Cardiac muscle cell (in vitro differentiated cells and primary cell): Measurements from ENCODE around the gene CAMKK1. TPM values are rescaled to one million over a fixed set of nuclear protein-coding genes. Genes with fewer than 3 reads are reported as not detected.

Experiments
- DNase-seq, 2 donors: peaks; one replicate each; pipeline versions ENCODE4 v3.0.0 to v3.0.0-alpha.2; 2010 to 2017; ENCODE audit warnings: low read depth in 1 of 2, low spot score in 1 of 2
- H3K27ac ChIP-seq: fragments of 200-600 bp; sonication (generic); 2 replicates; pipeline ENCODE4 v1.5.1; 2016
- H3K27me3 ChIP-seq: fragments of 200-600 bp; sonication (generic); 2 replicates; pipeline ENCODE4 v1.6.0; 2016; ENCODE audit warnings: control low read depth
- H3K36me3 ChIP-seq: fragments of 200-600 bp; sonication (generic); 2 replicates; pipeline ENCODE4 v1.5.1; 2016; ENCODE audit warnings: control low read depth
- H3K4me1 ChIP-seq: fragments of 200-600 bp; sonication (generic); 2 replicates; pipeline ENCODE4 v1.8.1; 2017; ENCODE audit warnings: low read depth, mild to moderate bottlenecking, mixed run types
- H3K4me3 ChIP-seq: fragments of 200-600 bp; sonication (generic); 2 replicates; pipeline ENCODE4 v1.5.1; 2016; ENCODE audit warnings: mild to moderate bottlenecking
- H3K9me3 ChIP-seq: fragments of 200-600 bp; sonication (generic); 2 replicates; pipeline ENCODE4 v1.5.1; 2017; ENCODE audit warnings: low read depth, mild to moderate bottlenecking, control low read depth
- polyA plus RNA-seq: library from polyadenylated mRNA; unstranded; fragments of >200 nt; fragmentation: Nextera tagmentation; extraction: Ambion mirVana; gene quantifications from 2 replicates; pipeline ENCODE4 v1.2.1, GENCODE V29; 2016
- total RNA-seq: library from RNA; depleted of rRNA; stranded (reverse); fragments of >200 nt; gene quantifications from 2 replicates; pipeline ENCODE4 v1.2.3, GENCODE V29; 2016
- TF ChIP-seq, protein P1 (sequence below): IDR thresholded peaks from 2 replicates; pipeline ENCODE4 v1.5.1; 2012; ENCODE audit warnings: low read depth, mild to moderate bottlenecking, low read length

CAMKK1 gene
- total and polyA plus RNA-seq, 2 experiments from 2014 or later, result 7.7 to 12.4 TPM

DNA sequence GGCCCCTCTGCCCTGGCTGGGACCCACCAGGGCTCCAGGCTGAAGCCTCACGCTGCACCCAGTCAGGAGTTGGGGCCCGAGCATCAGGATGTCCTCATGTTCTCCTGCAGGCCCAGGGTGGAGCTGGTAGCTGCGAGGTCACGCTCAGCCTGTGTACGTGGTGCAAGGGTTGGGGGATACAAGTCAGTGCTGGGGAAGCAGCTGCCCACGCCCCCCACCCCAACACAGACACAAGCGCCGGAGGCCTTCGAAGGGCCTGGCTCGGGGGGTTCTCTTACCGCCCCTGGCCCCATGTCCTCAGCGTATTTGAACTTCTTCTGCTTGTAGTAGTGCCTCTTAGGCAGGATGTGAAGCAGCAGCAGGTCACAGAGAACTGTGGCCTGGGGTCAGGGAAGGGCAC, 4.9 kb upstream of the CAMKK1 start:
- H3K27ac ChIP-seq, result no peak overlapping the region
- H3K27me3 ChIP-seq, result no peaks in the 10 kb centered on the region
- H3K4me3 ChIP-seq, result no peak overlapping the region
- no peaks in the 10 kb centered on the region for H3K9me3 ChIP-seq
- peaks cover 21% of the 10 kb centered on the region for H3K4me1 ChIP-seq
- H3K36me3 ChIP-seq, result no peaks in the 10 kb centered on the region
- DNase-seq, result no peak
- TF ChIP-seq, protein P1, sequence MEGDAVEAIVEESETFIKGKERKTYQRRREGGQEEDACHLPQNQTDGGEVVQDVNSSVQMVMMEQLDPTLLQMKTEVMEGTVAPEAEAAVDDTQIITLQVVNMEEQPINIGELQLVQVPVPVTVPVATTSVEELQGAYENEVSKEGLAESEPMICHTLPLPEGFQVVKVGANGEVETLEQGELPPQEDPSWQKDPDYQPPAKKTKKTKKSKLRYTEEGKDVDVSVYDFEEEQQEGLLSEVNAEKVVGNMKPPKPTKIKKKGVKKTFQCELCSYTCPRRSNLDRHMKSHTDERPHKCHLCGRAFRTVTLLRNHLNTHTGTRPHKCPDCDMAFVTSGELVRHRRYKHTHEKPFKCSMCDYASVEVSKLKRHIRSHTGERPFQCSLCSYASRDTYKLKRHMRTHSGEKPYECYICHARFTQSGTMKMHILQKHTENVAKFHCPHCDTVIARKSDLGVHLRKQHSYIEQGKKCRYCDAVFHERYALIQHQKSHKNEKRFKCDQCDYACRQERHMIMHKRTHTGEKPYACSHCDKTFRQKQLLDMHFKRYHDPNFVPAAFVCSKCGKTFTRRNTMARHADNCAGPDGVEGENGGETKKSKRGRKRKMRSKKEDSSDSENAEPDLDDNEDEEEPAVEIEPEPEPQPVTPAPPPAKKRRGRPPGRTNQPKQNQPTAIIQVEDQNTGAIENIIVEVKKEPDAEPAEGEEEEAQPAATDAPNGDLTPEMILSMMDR, result no peak

DNA sequence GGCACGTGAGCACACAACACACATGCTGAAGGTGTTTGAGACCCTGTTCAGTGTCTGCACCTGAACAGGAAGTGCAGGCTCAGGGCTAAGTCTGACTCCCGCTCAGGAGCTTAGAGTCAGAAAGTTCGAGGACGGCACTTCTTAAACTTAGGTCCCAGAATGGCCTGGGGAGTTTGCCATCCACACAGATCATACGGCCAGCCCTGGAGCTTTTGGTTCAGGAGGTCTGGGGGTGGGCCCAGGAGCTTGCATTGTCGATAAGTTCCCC, 4.0 kb upstream of the CAMKK1 start:
- Histone ChIP-seq H3K4me1 (peaks cover 22% of the 10 kb centered on the region), H3K4me3 (no peak overlapping the region), H3K36me3 (no peaks in the 10 kb centered on the region), H3K27me3 (peaks cover 2% of the 10 kb centered on the region), H3K27ac (no peak overlapping the region), H3K9me3 (no peaks in the 10 kb centered on the region)
- TF ChIP-seq, protein P1, result no peak
- DNase-seq, result no peak

DNA sequence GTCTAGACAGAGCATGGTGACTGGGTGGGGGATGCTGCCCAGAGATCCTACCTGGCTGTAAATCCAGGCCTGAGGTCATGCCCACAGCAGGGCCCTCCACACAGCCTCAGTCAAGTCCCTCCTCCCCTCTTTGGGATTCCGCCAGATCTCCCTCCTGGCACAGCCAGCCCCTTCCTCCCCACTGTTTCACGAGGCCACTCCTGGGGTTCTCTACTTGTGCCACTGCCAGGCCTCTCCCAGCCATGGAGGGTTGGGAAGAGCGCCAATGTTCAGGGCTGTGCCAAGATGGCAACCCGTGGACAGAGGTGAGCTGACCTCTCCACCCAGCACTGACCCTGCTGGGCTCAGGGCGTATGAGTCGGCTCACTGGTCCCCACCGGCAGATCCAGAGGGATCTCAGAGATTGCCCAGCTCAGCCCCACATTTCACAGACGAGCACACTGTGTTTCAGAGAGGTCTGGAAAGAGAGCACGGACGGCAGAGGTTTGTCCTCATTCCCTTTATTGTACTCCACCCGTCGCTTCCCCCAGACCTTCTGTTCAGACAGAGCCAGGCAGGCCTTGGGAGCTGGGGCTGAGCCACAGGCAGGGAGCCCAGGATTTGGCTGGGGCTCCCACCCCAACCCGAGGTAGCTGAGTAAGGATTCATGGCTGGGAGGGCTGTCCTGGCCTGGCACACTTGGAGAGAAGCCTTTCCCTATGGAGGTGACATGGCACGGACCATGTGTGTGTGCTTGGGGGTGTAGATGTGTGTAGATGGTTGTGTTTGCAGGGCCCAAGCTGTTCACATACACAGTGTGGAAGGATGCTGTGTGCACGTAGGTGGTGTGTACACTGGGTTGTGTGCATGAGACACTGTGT, 3.5 kb upstream of the CAMKK1 start:
- H3K4me3 ChIP-seq, result no peak overlapping the region
- TF ChIP-seq, protein P1, result no peak
- H3K27me3 ChIP-seq, result peaks cover 8% of the 10 kb centered on the region

DNA sequence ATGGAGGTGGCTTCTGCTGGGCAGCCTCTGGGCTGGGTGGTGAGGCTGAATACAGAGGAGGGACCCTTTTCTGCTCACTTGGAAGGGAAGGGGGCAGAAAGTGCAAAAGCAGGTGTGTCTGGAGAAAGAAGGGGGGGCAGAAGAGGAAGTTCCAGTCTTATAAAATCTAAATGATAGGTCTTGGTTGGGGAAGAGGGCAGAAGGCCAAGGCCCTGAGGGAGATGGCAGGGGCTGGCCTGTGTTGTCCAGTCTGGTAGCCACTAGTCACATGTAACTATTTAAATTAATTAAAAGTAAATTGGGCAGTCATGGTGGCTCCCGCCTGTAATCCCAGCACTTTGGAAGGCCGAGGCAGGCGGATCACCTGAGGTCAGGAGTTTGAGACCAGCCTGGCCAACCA, 2.5 kb upstream of the CAMKK1 start:
- Histone ChIP-seq H3K27me3 (peaks cover 8% of the 10 kb centered on the region), H3K36me3 (no peaks in the 10 kb centered on the region), H3K4me1 (peaks cover 22% of the 10 kb centered on the region), H3K27ac (peak overlapping the region; percentile 74), H3K9me3 (no peaks in the 10 kb centered on the region), H3K4me3 (no peak overlapping the region)
- TF ChIP-seq, protein P1, result no peak
- DNase-seq, result no peak

More for the DNA sequence above, 3.5 kb upstream of the CAMKK1 start:
- no peak overlapping the region for H3K27ac ChIP-seq
- DNase-seq, result no peak
- H3K36me3 ChIP-seq, result no peaks in the 10 kb centered on the region
- no peaks in the 10 kb centered on the region for H3K9me3 ChIP-seq
- peaks cover 22% of the 10 kb centered on the region for H3K4me1 ChIP-seq

DNA sequence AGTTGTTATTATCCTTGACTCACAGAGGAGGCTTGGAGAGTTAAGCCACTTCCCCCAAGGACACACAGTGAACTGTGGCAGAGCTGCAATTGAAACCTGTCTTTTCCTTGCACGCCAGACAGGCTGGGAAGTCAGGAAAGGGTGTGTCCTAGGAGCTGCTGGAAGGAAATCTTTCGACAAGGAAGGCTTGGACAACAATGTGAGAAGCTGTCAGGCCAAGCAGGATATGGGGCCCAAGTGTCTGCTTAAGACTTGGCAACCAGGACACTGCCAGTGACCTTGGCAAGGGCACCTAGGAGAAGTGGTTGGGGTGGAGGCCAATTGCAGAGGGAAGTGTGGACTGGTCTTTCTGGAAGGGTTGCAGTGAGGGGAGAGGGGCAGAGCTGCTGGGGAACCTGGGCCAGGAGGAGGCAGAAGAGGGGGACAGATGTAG, 2.1 kb upstream of the CAMKK1 start:
- H3K4me1 ChIP-seq, result peaks cover 22% of the 10 kb centered on the region
- TF ChIP-seq, protein P1, result no peak

More for the DNA sequence above, 2.1 kb upstream of the CAMKK1 start:
- DNase-seq, result peak in 1 of 2 donors; percentile 37
- no peak overlapping the region for H3K4me3 ChIP-seq
- no peaks in the 10 kb centered on the region for H3K9me3 ChIP-seq
- H3K36me3 ChIP-seq, result no peaks in the 10 kb centered on the region
- peaks cover 8% of the 10 kb centered on the region for H3K27me3 ChIP-seq
- H3K27ac ChIP-seq, result peak overlapping the region; percentile 74
